Nephron (organoid): ENCODE results near the gene PLEKHA7.

Source experiments
- H3K27ac Mint-ChIP-seq, 3 experiments: 2 replicates each; pipeline ENCODE4 v1.8.0; 2020; ENCODE audit warnings: mixed read lengths in 3 of 3, mild to moderate bottlenecking in 2 of 3, moderate library complexity in 1 of 3
- H3K27me3 Mint-ChIP-seq: 2 replicates; pipeline ENCODE4 v1.8.0; 2021; ENCODE audit warnings: low read depth, mild to moderate bottlenecking, moderate library complexity, mixed read lengths
- H3K36me3 Mint-ChIP-seq: 2 replicates; pipeline ENCODE4 v1.8.0; 2020; ENCODE audit warnings: low read depth, mixed read lengths
- H3K4me1 Mint-ChIP-seq: 2 replicates; pipeline ENCODE4 v1.8.0; 2020; ENCODE audit warnings: mixed read lengths
- H3K4me3 Mint-ChIP-seq, 3 experiments: 2 replicates each; pipeline ENCODE4 v1.8.0; 2020; ENCODE audit warnings: mild to moderate bottlenecking in 3 of 3, mixed read lengths in 3 of 3, moderate library complexity in 2 of 3
- H3K9me3 Mint-ChIP-seq: 2 replicates; pipeline ENCODE4 v1.8.0; 2020; ENCODE audit warnings: mixed read lengths
- TF ChIP-seq, protein P1 (sequence below), 3 experiments: fragments of 200-600 bp; sonication (generic); IDR thresholded peaks; one replicate each; pipeline ENCODE4 v1.5.0; 2021; ENCODE audit warnings: antibody characterized with exemption in 3 of 3; ENCODE audit not compliant: unreplicated experiment in 3 of 3

Gene PLEKHA7

DNA sequence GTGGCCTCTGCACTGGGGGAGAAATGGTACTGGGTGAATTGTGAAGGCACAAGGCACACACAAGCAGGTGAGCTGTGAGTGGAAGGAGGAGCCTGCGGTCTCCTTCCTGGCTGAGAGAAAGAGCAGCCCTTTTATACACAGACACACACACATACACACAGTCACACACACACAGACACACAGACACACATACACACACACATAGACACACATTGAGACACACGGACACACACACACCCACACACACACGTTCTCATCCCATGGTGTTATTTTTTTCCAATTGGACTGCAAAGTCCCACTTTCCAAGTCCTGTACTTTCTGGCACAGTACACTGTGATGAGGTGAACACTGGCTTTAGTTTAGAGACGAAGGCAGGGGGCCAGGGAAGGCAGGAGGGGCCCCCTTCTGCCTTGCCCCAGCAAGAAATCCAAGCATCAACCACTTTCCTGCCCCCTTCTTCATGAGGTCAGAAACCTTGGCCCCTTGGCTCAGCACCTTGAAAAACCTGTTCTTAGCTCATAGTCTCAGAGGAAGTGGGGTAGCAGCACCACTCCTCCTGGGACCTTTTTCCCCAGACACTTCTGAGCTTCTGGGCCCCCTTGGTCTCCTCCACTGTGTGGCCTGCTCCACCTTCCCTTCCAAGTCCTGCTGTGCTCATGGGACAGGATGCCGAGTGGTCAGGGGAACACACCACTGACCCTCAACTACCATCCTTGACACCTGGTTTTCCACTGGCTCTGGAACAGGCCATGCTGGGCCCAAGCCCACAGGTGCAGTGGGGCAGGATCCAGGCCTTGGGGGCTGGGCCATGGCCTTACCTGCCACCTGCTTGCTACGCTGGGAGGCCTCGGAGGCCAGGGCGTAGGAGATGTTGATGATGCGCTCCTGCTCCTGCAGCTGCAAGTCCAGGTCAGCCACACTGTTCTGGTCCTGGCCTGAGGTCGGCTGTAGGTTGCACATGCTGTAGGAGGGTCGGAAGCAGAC, 232.0 kb downstream of the PLEKHA7 start:
- no peak overlapping the region for H3K4me3 Mint-ChIP-seq
- TF ChIP-seq, protein P1, sequence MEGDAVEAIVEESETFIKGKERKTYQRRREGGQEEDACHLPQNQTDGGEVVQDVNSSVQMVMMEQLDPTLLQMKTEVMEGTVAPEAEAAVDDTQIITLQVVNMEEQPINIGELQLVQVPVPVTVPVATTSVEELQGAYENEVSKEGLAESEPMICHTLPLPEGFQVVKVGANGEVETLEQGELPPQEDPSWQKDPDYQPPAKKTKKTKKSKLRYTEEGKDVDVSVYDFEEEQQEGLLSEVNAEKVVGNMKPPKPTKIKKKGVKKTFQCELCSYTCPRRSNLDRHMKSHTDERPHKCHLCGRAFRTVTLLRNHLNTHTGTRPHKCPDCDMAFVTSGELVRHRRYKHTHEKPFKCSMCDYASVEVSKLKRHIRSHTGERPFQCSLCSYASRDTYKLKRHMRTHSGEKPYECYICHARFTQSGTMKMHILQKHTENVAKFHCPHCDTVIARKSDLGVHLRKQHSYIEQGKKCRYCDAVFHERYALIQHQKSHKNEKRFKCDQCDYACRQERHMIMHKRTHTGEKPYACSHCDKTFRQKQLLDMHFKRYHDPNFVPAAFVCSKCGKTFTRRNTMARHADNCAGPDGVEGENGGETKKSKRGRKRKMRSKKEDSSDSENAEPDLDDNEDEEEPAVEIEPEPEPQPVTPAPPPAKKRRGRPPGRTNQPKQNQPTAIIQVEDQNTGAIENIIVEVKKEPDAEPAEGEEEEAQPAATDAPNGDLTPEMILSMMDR (IDR thresholded peaks at IDR 0.05; ENCODE audit: unreplicated experiment in 3 of 3): no peak
- H3K4me1 Mint-ChIP-seq: peaks cover 4% of the 10 kb centered on the region
- peaks cover 13% of the 10 kb centered on the region for H3K27me3 Mint-ChIP-seq
- H3K9me3 Mint-ChIP-seq: no peaks in the 10 kb centered on the region
- H3K27ac Mint-ChIP-seq: no peak overlapping the region
- no peaks in the 10 kb centered on the region for H3K36me3 Mint-ChIP-seq

DNA sequence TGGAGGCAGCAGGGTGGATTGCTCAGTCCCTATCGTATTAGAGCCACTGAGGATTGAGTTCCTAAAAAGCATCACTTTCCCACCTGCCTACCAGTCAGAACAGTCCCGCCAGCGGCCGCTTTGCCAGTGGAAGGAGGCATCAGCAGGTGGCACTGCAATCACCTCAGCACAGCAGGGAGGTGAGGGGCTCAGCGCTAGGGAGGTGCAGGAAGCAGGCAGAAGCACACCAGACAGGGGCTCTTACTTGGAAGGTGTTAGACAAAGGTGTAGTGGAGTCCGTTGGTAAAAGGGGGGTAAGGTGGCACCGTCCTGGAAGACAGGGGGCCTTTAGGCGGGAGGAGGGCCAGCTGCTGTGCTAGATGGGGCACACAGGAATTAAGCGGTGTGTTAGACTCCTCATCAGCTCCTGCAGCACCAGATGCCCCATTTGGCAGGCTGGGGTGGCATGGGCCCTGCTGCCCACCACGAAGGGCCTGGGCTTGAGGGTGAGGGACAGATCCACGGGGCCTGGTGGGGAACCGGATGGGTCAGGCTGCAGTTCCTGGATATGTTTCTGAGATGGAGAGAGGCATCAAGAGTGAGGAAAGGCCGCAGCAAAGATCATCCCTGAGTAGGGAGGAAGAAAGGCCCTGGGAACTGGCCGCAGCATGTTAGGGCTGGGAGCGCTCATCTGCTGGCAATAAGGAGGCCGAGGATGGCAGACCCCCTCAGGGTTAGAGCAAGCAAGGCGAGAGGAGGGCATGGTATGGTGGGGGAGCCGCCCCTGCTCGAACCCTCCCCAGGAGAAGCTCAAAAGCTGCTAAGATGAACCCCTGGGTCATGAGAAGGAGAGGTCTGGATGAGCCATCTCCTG, 233.3 kb downstream of the PLEKHA7 start:
- TF ChIP-seq, protein P1 (IDR thresholded peaks at IDR 0.05; ENCODE audit: unreplicated experiment in 3 of 3): no peak
- Mint-ChIP-seq H3K4me3 (no peak overlapping the region), H3K36me3 (no peaks in the 10 kb centered on the region), H3K4me1 (peaks cover 17% of the 10 kb centered on the region), H3K9me3 (no peaks in the 10 kb centered on the region), H3K27me3 (peaks cover 12% of the 10 kb centered on the region), H3K27ac (no peak overlapping the region)

DNA sequence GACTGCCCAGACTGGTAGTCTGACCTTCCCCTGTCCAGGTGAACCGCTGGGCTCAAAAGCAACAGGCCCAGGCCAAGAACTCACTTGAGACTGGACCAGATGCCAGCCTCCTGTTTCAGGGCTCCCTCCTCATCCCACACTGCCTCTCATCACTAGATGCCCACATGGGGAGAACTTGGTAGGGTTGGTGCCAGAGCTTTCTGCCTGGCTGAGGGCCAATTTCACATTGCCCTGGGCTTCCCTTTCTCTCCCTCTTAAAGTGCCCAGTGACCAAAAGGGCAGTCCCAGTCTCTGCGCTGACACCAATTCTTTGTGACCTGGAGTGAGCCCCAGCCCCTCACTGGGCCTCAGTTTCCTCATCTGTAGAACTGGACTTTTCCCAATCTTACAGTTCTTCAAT, 234.1 kb downstream of the PLEKHA7 start:
- Mint-ChIP-seq H3K9me3 (no peaks in the 10 kb centered on the region), H3K27ac (no peak overlapping the region), H3K4me3 (no peak overlapping the region)

DNA sequence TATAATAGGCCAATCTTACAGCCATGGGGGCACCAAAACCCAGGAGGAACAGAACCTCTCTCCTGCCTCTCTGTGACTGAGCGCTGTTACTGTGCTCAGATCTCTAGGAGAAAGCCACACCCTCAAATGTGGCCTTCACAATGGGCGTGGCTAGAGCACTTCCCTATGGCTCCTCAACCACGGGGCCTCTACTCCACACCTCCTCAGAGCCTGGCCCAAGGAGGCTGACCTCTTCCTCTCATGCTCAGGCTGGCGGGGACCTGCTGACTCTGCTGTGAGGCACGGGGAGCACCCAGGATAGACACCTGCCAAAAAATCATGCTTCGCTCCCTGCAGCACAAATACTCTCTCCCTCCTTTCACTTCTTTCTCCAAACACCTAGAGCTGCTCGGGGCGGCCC, 234.8 kb downstream of the PLEKHA7 start:
- Mint-ChIP-seq H3K9me3 (no peaks in the 10 kb centered on the region), H3K4me3 (no peak overlapping the region), H3K27me3 (peaks cover 4% of the 10 kb centered on the region), H3K27ac (no peak overlapping the region), H3K4me1 (peaks cover 32% of the 10 kb centered on the region), H3K36me3 (no peaks in the 10 kb centered on the region)
- TF ChIP-seq, protein P1 (IDR thresholded peaks at IDR 0.05; ENCODE audit: unreplicated experiment in 3 of 3): no peak

More for the DNA sequence above, 234.1 kb downstream of the PLEKHA7 start:
- H3K4me1 Mint-ChIP-seq: peaks cover 25% of the 10 kb centered on the region
- H3K36me3 Mint-ChIP-seq: no peaks in the 10 kb centered on the region
- peaks cover 4% of the 10 kb centered on the region for H3K27me3 Mint-ChIP-seq
- TF ChIP-seq, protein P1 (IDR thresholded peaks at IDR 0.05; ENCODE audit: unreplicated experiment in 3 of 3): no peak

DNA sequence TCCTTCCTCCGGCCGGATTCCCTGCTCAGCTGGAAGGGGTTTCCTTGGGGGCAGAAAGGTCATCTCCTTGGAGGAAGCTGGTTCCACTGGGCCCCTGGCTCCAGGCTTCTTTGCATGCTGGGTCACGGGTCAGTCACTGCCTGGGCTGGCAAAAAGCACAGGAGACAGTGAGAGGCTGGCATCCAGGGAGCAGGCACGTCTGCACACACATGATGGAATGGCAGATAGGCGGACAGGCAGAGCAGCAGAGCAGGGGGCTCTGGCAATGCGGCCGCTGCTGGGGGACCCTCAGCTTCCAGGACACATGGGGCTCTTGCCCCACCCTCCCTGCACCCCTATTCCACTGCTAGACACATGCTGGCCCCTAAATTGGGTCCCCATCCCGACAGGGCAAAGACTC, 235.3 kb downstream of the PLEKHA7 start:
- no peak overlapping the region for H3K27ac Mint-ChIP-seq

More for the DNA sequence above, 235.3 kb downstream of the PLEKHA7 start:
- TF ChIP-seq, protein P1 (IDR thresholded peaks at IDR 0.05; ENCODE audit: unreplicated experiment in 3 of 3): no peak
- Mint-ChIP-seq H3K4me3 (no peak overlapping the region), H3K36me3 (no peaks in the 10 kb centered on the region), H3K27me3 (peaks cover 4% of the 10 kb centered on the region), H3K9me3 (no peaks in the 10 kb centered on the region), H3K4me1 (peaks cover 36% of the 10 kb centered on the region)
